Tibial nerve (tissue), 4 donors: ENCODE data around the gene ZBTB47. TPM values are rescaled to one million over a fixed set of nuclear protein-coding genes. Genes with fewer than 3 reads are reported as not detected.

ENCODE experiments used
- DNase-seq, 2 donors: peaks; one replicate each; pipeline ENCODE4 v3.0.0-alpha.2; 2019; ENCODE audit warnings: low spot score in 2 of 2
- H3K27ac ChIP-seq, 4 donors: fragments of 200-600 bp; sonication (generic) in 3 of 4; one replicate each; pipeline ENCODE4 v1.5.1; 2017 to 2019; ENCODE audit warnings: mild to moderate bottlenecking in 1 of 4
- H3K27me3 ChIP-seq, 2 donors: fragments of 200-600 bp; sonication (generic) in 1 of 2; one replicate each; pipeline versions ENCODE4 v1.5.1 to v1.6.0; 2017 to 2019
- H3K36me3 ChIP-seq, 3 donors: fragments of 200-600 bp; sonication (generic); one replicate each; pipeline ENCODE4 v1.5.1; 2018 to 2019
- H3K4me1 ChIP-seq, 4 donors: fragments of 200-600 bp; sonication (generic) in 3 of 4; one replicate each; pipeline ENCODE4 v1.5.1; 2017 to 2019
- H3K4me3 ChIP-seq, 4 donors: fragments of 200-600 bp; sonication (generic) in 3 of 4; one replicate each; pipeline ENCODE4 v1.5.1; 2017 to 2019; ENCODE audit warnings: mild to moderate bottlenecking in 1 of 4, moderate library complexity in 1 of 4
- H3K9me3 ChIP-seq, 4 donors: fragments of 200-600 bp; sonication (generic) in 3 of 4; one replicate each; pipeline ENCODE4 v1.5.1; 2017 to 2019
- EP300 ChIP-seq, 2 donors: sonication (generic); formaldehyde crosslinking; IDR thresholded peaks; one replicate each; pipeline ENCODE4 v1.6.1; 2017; ENCODE audit warnings: antibody characterized with exemption in 2 of 2, mild to moderate bottlenecking in 1 of 2
- POLR2A ChIP-seq, 2 donors: fragments of 450-650 bp; IDR thresholded peaks; one replicate each; pipeline ENCODE4 v1.6.1; 2017; ENCODE audit warnings: antibody characterized with exemption in 2 of 2, mild to moderate bottlenecking in 2 of 2, moderate library complexity in 2 of 2
- WGBS, 2 donors: methylation state at CpG; one replicate each; pipeline ENCODE4 v1.1.5; 2018; 5-methylcytosine and 5-hydroxymethylcytosine counted together
- total RNA-seq, 4 donors: library from RNA; depleted of rRNA; stranded (reverse); fragments of >200 nt; gene quantifications; one replicate each; pipeline ENCODE4 v1.1.0, GENCODE V29; 2016
- TF ChIP-seq, protein P1 (sequence below), 5 experiments: fragments of 200-600 bp in 3 of 5; fragments of 450-650 bp in 2 of 5; sonication (generic) in 3 of 5; IDR thresholded peaks; one replicate each; pipeline ENCODE4 v1.5.1; 2016 to 2019; ENCODE audit warnings: antibody characterized with exemption in 5 of 5, mild to moderate bottlenecking in 3 of 5, moderate library complexity in 2 of 5

The ZBTB47 gene
- total RNA-seq, 4 donors from 2014 or later, result 44.6 to 81.3 (median 60.3) TPM

GRCh38 chr3:42668793-42669217 is 15.3 kb downstream of the ZBTB47 start:
- Histone ChIP-seq H3K9me3 (no peaks in the 10 kb centered on the region), H3K4me3 (no peak overlapping the region), H3K27me3 (no peaks in the 10 kb centered on the region), H3K4me1 (peaks cover 0 to 25% (median 15%) of the 10 kb centered on the region in 4 donors), H3K27ac (no peak overlapping the region), H3K36me3 (peaks cover 0 to 11% (median 0%) of the 10 kb centered on the region in 3 donors)
- WGBS, 2 donors, result 72 to 82% methylated on average over 4 of the region's 4 CpGs
- no peak for TF ChIP-seq POLR2A (IDR thresholded peaks at IDR 0.05)
- TF ChIP-seq EP300 (IDR thresholded peaks at IDR 0.05), result no peak
- TF ChIP-seq, protein P1, sequence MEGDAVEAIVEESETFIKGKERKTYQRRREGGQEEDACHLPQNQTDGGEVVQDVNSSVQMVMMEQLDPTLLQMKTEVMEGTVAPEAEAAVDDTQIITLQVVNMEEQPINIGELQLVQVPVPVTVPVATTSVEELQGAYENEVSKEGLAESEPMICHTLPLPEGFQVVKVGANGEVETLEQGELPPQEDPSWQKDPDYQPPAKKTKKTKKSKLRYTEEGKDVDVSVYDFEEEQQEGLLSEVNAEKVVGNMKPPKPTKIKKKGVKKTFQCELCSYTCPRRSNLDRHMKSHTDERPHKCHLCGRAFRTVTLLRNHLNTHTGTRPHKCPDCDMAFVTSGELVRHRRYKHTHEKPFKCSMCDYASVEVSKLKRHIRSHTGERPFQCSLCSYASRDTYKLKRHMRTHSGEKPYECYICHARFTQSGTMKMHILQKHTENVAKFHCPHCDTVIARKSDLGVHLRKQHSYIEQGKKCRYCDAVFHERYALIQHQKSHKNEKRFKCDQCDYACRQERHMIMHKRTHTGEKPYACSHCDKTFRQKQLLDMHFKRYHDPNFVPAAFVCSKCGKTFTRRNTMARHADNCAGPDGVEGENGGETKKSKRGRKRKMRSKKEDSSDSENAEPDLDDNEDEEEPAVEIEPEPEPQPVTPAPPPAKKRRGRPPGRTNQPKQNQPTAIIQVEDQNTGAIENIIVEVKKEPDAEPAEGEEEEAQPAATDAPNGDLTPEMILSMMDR (IDR thresholded peaks at IDR 0.05), result no peak
- DNase-seq, result no peak

GRCh38 chr3:42670051-42670576 is 16.6 kb downstream of the ZBTB47 start:
- H3K4me1 ChIP-seq, result peaks cover 0 to 25% (median 15%) of the 10 kb centered on the region in 4 donors
- no peaks in the 10 kb centered on the region for H3K27me3 ChIP-seq
- H3K27ac ChIP-seq, result no peak overlapping the region
- no peaks in the 10 kb centered on the region for H3K9me3 ChIP-seq
- H3K4me3 ChIP-seq, result no peak overlapping the region
- no peaks in the 10 kb centered on the region for H3K36me3 ChIP-seq
- 82% methylated on average over 7 of the region's 7 CpGs for WGBS, 2 donors
- no peak for DNase-seq
- TF ChIP-seq POLR2A (IDR thresholded peaks at IDR 0.05), result no peak
- no peak for TF ChIP-seq EP300 (IDR thresholded peaks at IDR 0.05)
- TF ChIP-seq, protein P1 (IDR thresholded peaks at IDR 0.05), result no peak

- H3K36me3 ChIP-seq, result no peaks in the 10 kb centered on the region
- H3K4me3 ChIP-seq, result no peak overlapping the region
- peaks cover 0 to 25% (median 15%) of the 10 kb centered on the region in 4 donors for H3K4me1 ChIP-seq
- no peaks in the 10 kb centered on the region for H3K27me3 ChIP-seq
- no peak overlapping the region for H3K27ac ChIP-seq
- WGBS, 2 donors, result 89 to 100% methylated on average over 1 of the region's 1 CpG
- TF ChIP-seq EP300 (IDR thresholded peaks at IDR 0.05), result no peak
- TF ChIP-seq, protein P1 (IDR thresholded peaks at IDR 0.05), result no peak
- no peak for TF ChIP-seq POLR2A (IDR thresholded peaks at IDR 0.05)
- no peak for DNase-seq
- peaks cover 0 to 2% (median 0%) of the 10 kb centered on the region in 4 donors for H3K9me3 ChIP-seq
These were observed 17.2 kb downstream of the ZBTB47 start for GRCh38 chr3:42670670-42671069.

GRCh38 chr3:42672515-42672914 is 19.0 kb downstream of the ZBTB47 start:
- TF ChIP-seq POLR2A (IDR thresholded peaks at IDR 0.05), result no peak
- TF ChIP-seq, protein P1 (IDR thresholded peaks at IDR 0.05), result no peak
- no peak for TF ChIP-seq EP300 (IDR thresholded peaks at IDR 0.05)
- H3K27ac ChIP-seq, result no peak overlapping the region
- H3K36me3 ChIP-seq, result no peaks in the 10 kb centered on the region
- no peaks in the 10 kb centered on the region for H3K27me3 ChIP-seq
- no peak for DNase-seq
- peaks cover 0 to 8% (median 7%) of the 10 kb centered on the region in 4 donors for H3K4me1 ChIP-seq
- peaks cover 0 to 16% (median 0%) of the 10 kb centered on the region in 4 donors for H3K9me3 ChIP-seq
- H3K4me3 ChIP-seq, result no peak overlapping the region
- WGBS, 2 donors, result 45 to 52% methylated on average over 1 of the region's 1 CpG

GRCh38 chr3:42673082-42673481 is 19.6 kb downstream of the ZBTB47 start:
- peaks cover 0 to 22% (median 0%) of the 10 kb centered on the region in 4 donors for H3K9me3 ChIP-seq
- no peak overlapping the region for H3K4me3 ChIP-seq
- H3K27ac ChIP-seq, result no peak overlapping the region
- DNase-seq, result no peak
- peaks cover 0 to 3% (median 2%) of the 10 kb centered on the region in 4 donors for H3K4me1 ChIP-seq
- H3K27me3 ChIP-seq, result no peaks in the 10 kb centered on the region
- TF ChIP-seq, protein P1 (IDR thresholded peaks at IDR 0.05), result no peak
- TF ChIP-seq EP300 (IDR thresholded peaks at IDR 0.05) (no peak), POLR2A (IDR thresholded peaks at IDR 0.05) (no peak)
- H3K36me3 ChIP-seq, result no peaks in the 10 kb centered on the region
